Measurements from ENCODE around the gene CORO2B. TPM values are rescaled to one million over a fixed set of nuclear protein-coding genes. Genes with fewer than 3 reads are reported as not detected.

Gene CORO2B
- total RNA-seq, 1 experiment from 2014 or later, result 0.14 TPM

DNA sequence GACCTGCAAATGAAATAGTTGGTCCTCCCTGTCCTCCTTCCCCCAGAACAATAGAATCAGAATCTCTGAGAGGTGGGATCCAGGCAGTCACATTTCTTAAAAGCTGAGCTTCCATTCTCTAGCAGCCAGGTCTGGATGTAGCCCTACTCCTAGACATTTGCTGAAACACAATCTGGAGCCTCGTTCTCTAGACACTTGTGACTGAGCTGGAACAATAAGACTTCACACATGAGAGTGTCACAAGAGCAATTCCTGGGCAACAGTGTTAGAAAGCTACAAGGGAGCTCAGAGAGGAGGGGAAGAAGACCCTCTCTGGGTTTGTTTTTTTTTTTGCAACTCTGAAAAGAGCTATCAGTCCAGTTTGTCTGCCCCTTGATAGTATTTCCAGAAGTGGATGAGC is 14.5 kb downstream of the CORO2B start:
- H3K27ac Mint-ChIP-seq (ENCODE audit: unreplicated experiment), result no peak overlapping the region
- H3K9me3 Mint-ChIP-seq (ENCODE audit: low read depth, unreplicated experiment), result no peaks in the 10 kb centered on the region
- BruUV-seq (replicated peaks), result no TSS peak
- H3K4me1 Mint-ChIP-seq (ENCODE audit: low read depth, unreplicated experiment), result no peaks in the 10 kb centered on the region
- no peak overlapping the region for H3K4me3 Mint-ChIP-seq (ENCODE audit: low read depth, unreplicated experiment)
- H3K27me3 Mint-ChIP-seq (ENCODE audit: unreplicated experiment), result peaks cover 83% of the 10 kb centered on the region
- TF ChIP-seq, protein P1, sequence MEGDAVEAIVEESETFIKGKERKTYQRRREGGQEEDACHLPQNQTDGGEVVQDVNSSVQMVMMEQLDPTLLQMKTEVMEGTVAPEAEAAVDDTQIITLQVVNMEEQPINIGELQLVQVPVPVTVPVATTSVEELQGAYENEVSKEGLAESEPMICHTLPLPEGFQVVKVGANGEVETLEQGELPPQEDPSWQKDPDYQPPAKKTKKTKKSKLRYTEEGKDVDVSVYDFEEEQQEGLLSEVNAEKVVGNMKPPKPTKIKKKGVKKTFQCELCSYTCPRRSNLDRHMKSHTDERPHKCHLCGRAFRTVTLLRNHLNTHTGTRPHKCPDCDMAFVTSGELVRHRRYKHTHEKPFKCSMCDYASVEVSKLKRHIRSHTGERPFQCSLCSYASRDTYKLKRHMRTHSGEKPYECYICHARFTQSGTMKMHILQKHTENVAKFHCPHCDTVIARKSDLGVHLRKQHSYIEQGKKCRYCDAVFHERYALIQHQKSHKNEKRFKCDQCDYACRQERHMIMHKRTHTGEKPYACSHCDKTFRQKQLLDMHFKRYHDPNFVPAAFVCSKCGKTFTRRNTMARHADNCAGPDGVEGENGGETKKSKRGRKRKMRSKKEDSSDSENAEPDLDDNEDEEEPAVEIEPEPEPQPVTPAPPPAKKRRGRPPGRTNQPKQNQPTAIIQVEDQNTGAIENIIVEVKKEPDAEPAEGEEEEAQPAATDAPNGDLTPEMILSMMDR (IDR thresholded peaks at IDR 0.05; ENCODE audit: unreplicated experiment), result no peak
- no peak for DNase-seq
- intact Hi-C loops (cut with micrococcal nuclease; ENCODE audit: unreplicated experiment), result no loop called here
- CTCF ChIA-PET, result interaction anchor here (0.7 kb wide), 2 partner anchors 347 to 584 kb away, joined by 3 read pairs; no protein-coding TSS in a partner anchor
- no peaks in the 10 kb centered on the region for H3K36me3 Mint-ChIP-seq (ENCODE audit: insufficient read depth, unreplicated experiment)

DNA sequence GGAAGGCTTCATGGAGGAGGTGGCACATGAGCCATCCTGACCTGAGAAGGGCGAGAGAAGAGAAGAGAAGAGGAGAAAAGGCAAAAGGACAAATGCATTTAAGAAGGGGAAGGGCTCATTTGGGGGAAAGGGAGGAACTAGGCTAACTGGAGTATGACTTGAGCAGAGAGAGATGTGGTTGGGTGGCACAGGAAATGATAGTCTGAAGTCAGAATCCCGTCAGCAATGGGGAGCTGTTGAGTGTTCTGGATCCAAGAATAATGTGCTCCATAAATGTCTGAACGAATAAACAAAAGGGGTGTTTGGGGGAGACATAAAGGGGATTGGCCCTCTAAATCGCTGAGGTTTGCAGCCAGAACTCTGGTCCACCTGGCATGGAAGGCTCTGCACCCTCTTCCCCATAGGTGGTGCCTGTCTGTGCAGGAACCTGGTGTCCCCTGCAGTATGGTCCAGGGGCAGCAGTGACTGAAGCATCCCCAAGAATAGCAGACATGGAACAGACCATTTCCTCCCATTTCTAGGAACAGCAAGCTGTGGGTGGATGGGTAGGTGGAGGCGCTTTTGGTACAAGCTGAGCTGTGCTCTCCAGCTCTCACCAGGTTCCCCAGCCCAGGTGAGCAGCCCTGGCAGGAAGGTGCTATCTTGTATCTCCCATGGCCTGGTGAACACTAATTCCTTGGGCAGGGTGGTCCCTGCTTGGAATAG is 15.2 kb downstream of the CORO2B start:
- no peak overlapping the region for H3K27ac Mint-ChIP-seq (ENCODE audit: unreplicated experiment)
- no peak for DNase-seq
- H3K9me3 Mint-ChIP-seq (ENCODE audit: low read depth, unreplicated experiment), result no peaks in the 10 kb centered on the region
- BruUV-seq (replicated peaks), result no TSS peak
- H3K4me3 Mint-ChIP-seq (ENCODE audit: low read depth, unreplicated experiment), result no peak overlapping the region
- no peaks in the 10 kb centered on the region for H3K36me3 Mint-ChIP-seq (ENCODE audit: insufficient read depth, unreplicated experiment)
- peaks cover 89% of the 10 kb centered on the region for H3K27me3 Mint-ChIP-seq (ENCODE audit: unreplicated experiment)
- TF ChIP-seq, protein P1 (IDR thresholded peaks at IDR 0.05; ENCODE audit: unreplicated experiment), result no peak
- CTCF ChIA-PET, result interaction anchor here (0.7 kb wide), 1 partner anchor 347 kb away, joined by 3 read pairs; no protein-coding TSS in a partner anchor
- intact Hi-C loops (cut with micrococcal nuclease; ENCODE audit: unreplicated experiment), result no loop called here
- no peaks in the 10 kb centered on the region for H3K4me1 Mint-ChIP-seq (ENCODE audit: low read depth, unreplicated experiment)

DNA sequence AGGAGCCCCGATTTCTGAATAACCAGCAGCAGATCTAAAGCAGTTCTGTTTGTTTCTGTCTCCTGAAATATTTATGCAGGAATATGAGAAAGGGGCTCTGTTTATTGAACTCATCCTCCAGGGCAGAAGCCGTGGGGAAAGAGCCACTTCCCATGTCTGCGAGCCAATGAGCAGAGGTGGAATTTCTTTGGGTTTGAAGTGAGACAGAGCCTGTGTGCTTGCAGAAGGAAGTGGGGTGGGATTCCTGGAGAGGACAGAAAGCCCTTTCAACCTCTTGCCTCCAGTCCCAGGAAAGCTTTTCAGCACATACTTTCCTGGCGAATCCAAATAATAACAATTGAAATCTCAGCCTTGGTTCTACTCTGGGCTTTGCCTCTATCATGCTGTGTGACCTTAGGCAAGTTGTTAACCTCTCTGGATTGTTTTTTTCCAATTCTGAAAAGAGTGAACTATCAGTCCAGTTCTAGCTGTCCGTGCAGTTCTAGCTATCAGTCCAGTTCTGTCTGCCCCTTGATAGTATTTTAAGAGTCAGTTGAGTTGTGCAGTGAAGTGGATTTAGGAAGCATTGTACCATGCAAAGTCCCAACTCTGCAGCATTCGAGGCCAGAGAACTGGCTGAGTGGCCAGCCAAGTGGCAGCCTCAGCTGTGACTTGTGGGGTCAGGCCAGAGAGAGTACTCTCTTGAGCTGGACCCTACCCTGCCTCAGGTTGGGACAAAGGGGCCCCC is 15.9 kb downstream of the CORO2B start:
- no peak for DNase-seq
- Mint-ChIP-seq H3K9me3 (ENCODE audit: low read depth, unreplicated experiment) (no peaks in the 10 kb centered on the region), H3K4me1 (ENCODE audit: low read depth, unreplicated experiment) (no peaks in the 10 kb centered on the region), H3K36me3 (ENCODE audit: insufficient read depth, unreplicated experiment) (no peaks in the 10 kb centered on the region), H3K27ac (ENCODE audit: unreplicated experiment) (no peak overlapping the region), H3K27me3 (ENCODE audit: unreplicated experiment) (peaks cover 96% of the 10 kb centered on the region), H3K4me3 (ENCODE audit: low read depth, unreplicated experiment) (no peak overlapping the region)
- CTCF ChIA-PET, result no interaction called here
- TF ChIP-seq, protein P1 (IDR thresholded peaks at IDR 0.05; ENCODE audit: unreplicated experiment), result no peak
- intact Hi-C loops (cut with micrococcal nuclease; ENCODE audit: unreplicated experiment), result no loop called here
- BruUV-seq (replicated peaks), result no TSS peak

GRCh38 chr15:68595260-68595564 is 16.4 kb downstream of the CORO2B start:
- TF ChIP-seq, protein P1 (IDR thresholded peaks at IDR 0.05; ENCODE audit: unreplicated experiment), result no peak
- CTCF ChIA-PET, result no interaction called here
- no peaks in the 10 kb centered on the region for H3K36me3 Mint-ChIP-seq (ENCODE audit: insufficient read depth, unreplicated experiment)
- no peak overlapping the region for H3K4me3 Mint-ChIP-seq (ENCODE audit: low read depth, unreplicated experiment)
- no peak for DNase-seq
- intact Hi-C loops (cut with micrococcal nuclease; ENCODE audit: unreplicated experiment), result no loop called here
- BruUV-seq (replicated peaks), result no TSS peak
- H3K27ac Mint-ChIP-seq (ENCODE audit: unreplicated experiment), result no peak overlapping the region
- H3K9me3 Mint-ChIP-seq (ENCODE audit: low read depth, unreplicated experiment), result no peaks in the 10 kb centered on the region
- no peaks in the 10 kb centered on the region for H3K4me1 Mint-ChIP-seq (ENCODE audit: low read depth, unreplicated experiment)
- peaks cover 100% of the 10 kb centered on the region for H3K27me3 Mint-ChIP-seq (ENCODE audit: unreplicated experiment)

Measured in Calu3 (cell line).